GM12873 (cell line): ENCODE measurements around the gene ESR2.

Experiments
- CTCF ChIP-seq: IDR thresholded peaks from 2 replicates; pipeline ENCODE4 v1.5.1; 2012; ENCODE audit warnings: low read depth, mild to moderate bottlenecking, moderate library complexity, low read length, control low read depth; ENCODE audit not compliant: insufficient read depth; ENCODE audit errors: missing control alignments

The ESR2 gene

GRCh38 chr14:64186231-64187129 lies 107.7 kb downstream of the ESR2 start:
- no peak for TF ChIP-seq CTCF

- no peak for TF ChIP-seq CTCF
These were observed 109.0 kb downstream of the ESR2 start for GRCh38 chr14:64185184-64185583.

GRCh38 chr14:64184103-64184729 lies 110.0 kb downstream of the ESR2 start:
- TF ChIP-seq CTCF: no peak

DNA sequence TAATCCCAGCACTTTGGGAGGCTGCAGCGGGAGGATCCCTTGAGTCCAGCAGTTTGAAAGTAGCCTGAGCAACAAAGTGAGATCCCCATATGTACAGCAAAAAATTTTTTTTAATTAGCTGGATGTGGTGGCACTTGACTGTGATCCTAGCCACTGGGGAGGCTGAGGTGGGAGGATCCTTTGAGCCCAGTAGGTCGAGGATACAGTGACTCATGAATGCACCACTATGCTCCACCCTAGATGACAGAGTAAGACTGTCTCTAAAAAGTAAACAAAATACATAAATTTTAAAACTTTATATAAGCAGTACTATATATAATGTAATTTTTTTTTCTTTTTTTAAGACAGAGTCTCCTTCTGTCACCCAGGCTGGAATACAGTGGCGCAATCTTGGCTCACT lies 115.4 kb downstream of the ESR2 start:
- no peak for TF ChIP-seq CTCF

GRCh38 chr14:64176330-64176729 lies 117.8 kb downstream of the ESR2 start:
- no peak for TF ChIP-seq CTCF

GRCh38 chr14:64174922-64175782 lies 119.0 kb downstream of the ESR2 start:
- no peak for TF ChIP-seq CTCF

- TF ChIP-seq CTCF: no peak
These were observed 124.0 kb downstream of the ESR2 start for GRCh38 chr14:64170181-64170580.
